K562 (cell line): ENCODE results near the gene MEF2D. TPM values are rescaled to one million over a fixed set of nuclear protein-coding genes. Genes with fewer than 3 reads are reported as not detected.

Experiments used
- ATAC-seq: fragments of 200-7000 bp; cut with Tn5 transposase; 3 replicates; pipeline ENCODE4 v1.9.1; 2020; ENCODE audit warnings: moderate library complexity
- BruUV-seq: library from RNA; stranded (reverse); fragments of 400-500 nt; replicated peaks from 2 replicates; lab custom pipeline; 2021; lab: Mats Ljungman, UMichigan
- CTCF ChIA-PET: fragments of 300-600 bp; formaldehyde crosslinking; extraction: SDS; loops from one replicate; lab custom pipeline; 2021; ENCODE audit warnings: low intra/inter-chr PET ratio; lab: Yijun Ruan, JAX
- POLR2A ChIA-PET: fragments of 300-600, 350-650 bp; sonication (Branson Sonifier 250); formaldehyde crosslinking; extraction: SDS; loops from one replicate; lab custom pipeline; 2021; ENCODE audit warnings: antibody characterized with exemption, inconsistent platforms; lab: Yijun Ruan, JAX
- DNase-seq, 4 experiments: peaks; one replicate each; pipeline versions ENCODE4 v3.0.0 to v3.0.0-alpha.2; 2011 to 2018; ENCODE audit warnings: low spot score in 3 of 4, mixed read lengths in 3 of 4; ENCODE audit errors: extremely low read depth in 1 of 4
- FAIRE-seq: peaks from 2 replicates; lab custom pipeline; 2011; peaks lifted over from hg19 to GRCh38; lab: Jason Lieb, UNC
- H2AFZ ChIP-seq: 2 replicates; pipeline ENCODE4 v1.6.0; 2011; ENCODE audit warnings: low read depth, low read length, control low read depth, inconsistent platforms
- H3K27ac ChIP-seq: fragments of 200-600 bp; 3 replicates; pipeline ENCODE4 v1.8.0; 2011; ENCODE audit warnings: low read depth, mild to moderate bottlenecking, control low read depth, inconsistent platforms, low read length, moderate library complexity, mixed read lengths; ENCODE audit errors: extremely low read depth
- H3K27me3 ChIP-seq, 2 experiments: fragments of 300-600 bp in 1 of 2; 2 replicates in 1 of 2; 3 replicates in 1 of 2; pipeline versions ENCODE4 v1.6.0 to v1.8.0; 2011; ENCODE audit warnings: inconsistent platforms in 2 of 2, low read length in 2 of 2, mild to moderate bottlenecking in 1 of 2, mixed read lengths in 1 of 2, moderate library complexity in 1 of 2; ENCODE audit not compliant: control insufficient read depth in 2 of 2, insufficient read depth in 2 of 2
- H3K36me3 ChIP-seq: fragments of 300-600 bp; 3 replicates; pipeline ENCODE4 v1.8.0; 2011; ENCODE audit warnings: mild to moderate bottlenecking, low read length, inconsistent platforms; ENCODE audit not compliant: control insufficient read depth, insufficient read depth
- H3K4me1 ChIP-seq, 2 experiments: fragments of 200-600 bp in 1 of 2; replicated peaks in 1 of 2; 2 replicates in 1 of 2; 3 replicates in 1 of 2; pipeline versions ENCODE4 v1.5.1 to v1.8.0; 2011; ENCODE audit warnings: inconsistent platforms in 2 of 2, low read length in 2 of 2, mild to moderate bottlenecking in 1 of 2, mixed read lengths in 1 of 2, moderate library complexity in 1 of 2; ENCODE audit not compliant: control insufficient read depth in 2 of 2, insufficient read depth in 2 of 2
- H3K4me2 ChIP-seq: 2 replicates; pipeline ENCODE4 v1.6.1; 2011; ENCODE audit warnings: low read length, control low read depth, inconsistent platforms, mixed read lengths; ENCODE audit not compliant: insufficient read depth
- H3K4me3 ChIP-seq: fragments of 200-600 bp; sonication (generic), shearing (Covaris generic); 2 replicates; pipeline ENCODE4 v1.5.1; 2016; ENCODE audit warnings: control low read depth, inconsistent platforms
- H3K79me2 ChIP-seq: fragments of 200-600 bp; 3 replicates; pipeline ENCODE4 v1.8.0; 2011; ENCODE audit warnings: low read length, inconsistent platforms; ENCODE audit not compliant: control insufficient read depth, insufficient read depth
- H3K9ac ChIP-seq, 2 experiments: 2 replicates each; pipeline versions ENCODE4 v1.6.0 to v1.6.1; 2011; ENCODE audit warnings: low read depth in 2 of 2, low read length in 2 of 2, control low read depth in 1 of 2, inconsistent platforms in 1 of 2, mild to moderate bottlenecking in 1 of 2, mixed read lengths in 1 of 2; ENCODE audit not compliant: insufficient read depth in 1 of 2
- H3K9me1 ChIP-seq: one replicate; pipeline ENCODE4 v1.6.0; 2011; ENCODE audit warnings: inconsistent platforms, mild to moderate bottlenecking, low read length, moderate library complexity; ENCODE audit not compliant: control insufficient read depth, insufficient read depth
- H3K9me3 ChIP-seq: replicated peaks from 2 replicates; pipeline ENCODE4 v1.5.1; 2011; ENCODE audit warnings: low read depth, low read length, inconsistent platforms; ENCODE audit not compliant: control insufficient read depth, insufficient read depth
- H4K20me1 ChIP-seq: replicated peaks from 2 replicates; pipeline ENCODE4 v1.6.1; 2011; ENCODE audit warnings: low read length, inconsistent platforms, mixed read lengths; ENCODE audit not compliant: control insufficient read depth, insufficient read depth
- BCOR ChIP-seq: fragments of 450-650 bp; IDR thresholded peaks from 2 replicates; pipeline ENCODE4 v1.6.1; 2016
- CHD1 ChIP-seq: fragments of 200-600 bp; sonication (generic); IDR thresholded peaks from one replicate; pipeline ENCODE4 v1.6.1; 2012; ENCODE audit warnings: mild to moderate bottlenecking, moderate library complexity, low read length, inconsistent platforms
- CXXC5 ChIP-seq: fragments of 250-450 bp; sonication (Bioruptor Pico); IDR thresholded peaks from 2 replicates; pipeline ENCODE4 v1.8.0; 2022; ENCODE audit warnings: inconsistent platforms, mild to moderate bottlenecking, moderate library complexity
- POLR3G ChIP-seq: IDR thresholded peaks from 2 replicates; pipeline ENCODE4 v1.6.1; 2011; ENCODE audit not compliant: insufficient read length, insufficient replicate concordance; ENCODE audit errors: extremely low read depth
- U2AF2 ChIP-seq: fragments of 200-400 bp; formaldehyde crosslinking; optimal IDR thresholded peaks from 2 replicates; pipeline ENCODE3; 2017; ENCODE audit warnings: low read depth, mild to moderate bottlenecking, low read length
- WGBS: fragments of 100-300 bp; shearing (Covaris generic); methylation state at CpG from one replicate; pipeline ENCODE4 v1.1.6; 2016; ENCODE audit warnings: low coverage, mixed read lengths; ENCODE audit not compliant: insufficient coverage; ENCODE audit errors: missing lambda C conversion rate; 5-methylcytosine and 5-hydroxymethylcytosine counted together
- in situ Hi-C: fragments of 300-500 bp; cut with MboI; formaldehyde crosslinking; loops from 4 replicates; pipeline ENCODE4 v1.15.0; 2018; ENCODE audit warnings: inconsistent platforms, mixed read lengths
- intact Hi-C: fragments of 100-400 bp; cut with micrococcal nuclease; formaldehyde crosslinking; loops from 2 replicates; pipeline ENCODE4 v1.14.2; 2022
- polyA plus RNA-seq, 8 experiments: library from polyadenylated mRNA; depleted of rRNA in 4 of 8; stranded (reverse) in 5 of 8; unstranded in 3 of 8; fragments of >200 nt; fragmentation: Nextera tagmentation in 2 of 8; fragmentation: Illumina TruSeq in 1 of 8; extraction: Ambion mirVana in 2 of 8; extraction: Trizol in 1 of 8; gene quantifications; 2 replicates each; pipeline versions ENCODE4 v1.2.1 to v1.2.3, GENCODE V29; 2011 to 2014; ENCODE audit warnings: inconsistent platforms in 1 of 8, missing spikeins in 1 of 8
- total RNA-seq, 7 experiments: library from RNA; depleted of rRNA in 6 of 7; stranded (reverse); fragments of >200 nt in 6 of 7; fragmentation: Illumina TruSeq in 2 of 7; extraction: Trizol in 2 of 7; gene quantifications; 2 replicates each; pipeline versions ENCODE4 v1.2.1 to v1.2.3, GENCODE V29; 2011 to 2021; ENCODE audit warnings: low replicate concordance in 1 of 7
- TF ChIP-seq, protein P1 (sequence below), 2 experiments: fragments of 150-350 bp in 1 of 2; IDR thresholded peaks; 2 replicates each; pipeline ENCODE4 v1.6.1; 2012 to 2016; ENCODE audit warnings: low read depth in 2 of 2, low read length in 2 of 2, mild to moderate bottlenecking in 1 of 2, moderate library complexity in 1 of 2
- TF ChIP-seq, protein P2 (sequence below): fragments of 250-450 bp; sonication (Bioruptor Pico); IDR thresholded peaks from 2 replicates; pipeline ENCODE4 v1.6.1; 2021; ENCODE audit warnings: mild to moderate bottlenecking

MEF2D gene
- total and polyA plus RNA-seq, 9 of the 15 experiments (the other 6 are each of a cell fraction or from before 2014, with no cell fraction given) = 0.10 to 19.5 (median 2.6) TPM

GRCh38 chr1:156418416-156419070 lies 82.0 kb downstream of the MEF2D start:
- Histone ChIP-seq H4K20me1 (0 out of 2 replicates have a peak, but pooled peaks cover 10% of the 10 kb centered on the region), H3K4me2 (no peak overlapping the region), H3K4me3 (no peak overlapping the region), H3K9me3 (no peaks in the 10 kb centered on the region), H3K36me3 (no peaks in the 10 kb centered on the region), H3K9ac (no peak overlapping the region), H3K79me2 (no peaks in the 10 kb centered on the region), H3K27ac (no peak overlapping the region), H2AFZ (no peak overlapping the region), H3K9me1 (no peaks in the 10 kb centered on the region), H3K4me1 (peaks cover 29 to 38% of the 10 kb centered on the region in 2 experiments; a peak in 4 of 5 replicates), H3K27me3 (peaks cover 12 to 23% of the 10 kb centered on the region in 2 experiments; a peak in 3 of 5 replicates)
- WGBS = 37% methylated on average over 7 of the region's 12 CpGs
- intact Hi-C loops (no loop called here), in situ Hi-C loops (no loop called here)
- CTCF ChIA-PET = no interaction called here
- no TSS peak for BruUV-seq
- DNase-seq (no peak), FAIRE-seq (no peak), ATAC-seq (no peak)
- no peak for TF ChIP-seq POLR3G
- TF ChIP-seq, protein P1, sequence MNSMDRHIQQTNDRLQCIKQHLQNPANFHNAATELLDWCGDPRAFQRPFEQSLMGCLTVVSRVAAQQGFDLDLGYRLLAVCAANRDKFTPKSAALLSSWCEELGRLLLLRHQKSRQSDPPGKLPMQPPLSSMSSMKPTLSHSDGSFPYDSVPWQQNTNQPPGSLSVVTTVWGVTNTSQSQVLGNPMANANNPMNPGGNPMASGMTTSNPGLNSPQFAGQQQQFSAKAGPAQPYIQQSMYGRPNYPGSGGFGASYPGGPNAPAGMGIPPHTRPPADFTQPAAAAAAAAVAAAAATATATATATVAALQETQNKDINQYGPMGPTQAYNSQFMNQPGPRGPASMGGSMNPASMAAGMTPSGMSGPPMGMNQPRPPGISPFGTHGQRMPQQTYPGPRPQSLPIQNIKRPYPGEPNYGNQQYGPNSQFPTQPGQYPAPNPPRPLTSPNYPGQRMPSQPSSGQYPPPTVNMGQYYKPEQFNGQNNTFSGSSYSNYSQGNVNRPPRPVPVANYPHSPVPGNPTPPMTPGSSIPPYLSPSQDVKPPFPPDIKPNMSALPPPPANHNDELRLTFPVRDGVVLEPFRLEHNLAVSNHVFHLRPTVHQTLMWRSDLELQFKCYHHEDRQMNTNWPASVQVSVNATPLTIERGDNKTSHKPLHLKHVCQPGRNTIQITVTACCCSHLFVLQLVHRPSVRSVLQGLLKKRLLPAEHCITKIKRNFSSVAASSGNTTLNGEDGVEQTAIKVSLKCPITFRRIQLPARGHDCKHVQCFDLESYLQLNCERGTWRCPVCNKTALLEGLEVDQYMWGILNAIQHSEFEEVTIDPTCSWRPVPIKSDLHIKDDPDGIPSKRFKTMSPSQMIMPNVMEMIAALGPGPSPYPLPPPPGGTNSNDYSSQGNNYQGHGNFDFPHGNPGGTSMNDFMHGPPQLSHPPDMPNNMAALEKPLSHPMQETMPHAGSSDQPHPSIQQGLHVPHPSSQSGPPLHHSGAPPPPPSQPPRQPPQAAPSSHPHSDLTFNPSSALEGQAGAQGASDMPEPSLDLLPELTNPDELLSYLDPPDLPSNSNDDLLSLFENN (IDR thresholded peaks at IDR 0.05; ENCODE audit: low read depth in 2 of 2, low read length in 2 of 2) = no peak
- no peak for TF ChIP-seq U2AF2
- TF ChIP-seq CXXC5 = no peak
- no peak for TF ChIP-seq BCOR
- TF ChIP-seq, protein P2, sequence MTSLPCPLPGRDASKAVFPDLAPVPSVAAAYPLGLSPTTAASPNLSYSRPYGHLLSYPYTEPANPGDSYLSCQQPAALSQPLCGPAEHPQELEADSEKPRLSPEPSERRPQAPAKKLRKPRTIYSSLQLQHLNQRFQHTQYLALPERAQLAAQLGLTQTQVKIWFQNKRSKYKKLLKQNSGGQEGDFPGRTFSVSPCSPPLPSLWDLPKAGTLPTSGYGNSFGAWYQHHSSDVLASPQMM (CRISPR knock-in tag) = no peak
- TF ChIP-seq CHD1 = no peak
- POLR2A ChIA-PET = interaction anchor here (0.6 to 1.7 kb wide), 2 partner anchors 7 to 37 kb away, joined by 3 to 4 read pairs; no protein-coding TSS in a partner anchor
